ENCODE results near the gene LRRC70.
"Not testable (repeated sequence)": the region's sequence is repeated elsewhere in the genome, so short reads cannot be mapped to it uniquely, and the experiment has no call there.

The LRRC70 gene

GRCh38 chr5:62621280-62621679 lies 42.7 kb downstream of the LRRC70 start:
- DNase-seq (ENCODE audit: extremely low read depth, low read depth): no peak
- TF ChIP-seq CTCF (IDR thresholded peaks at IDR 0.05; ENCODE audit: low read depth, low read length): no peak

- no peak for DNase-seq (ENCODE audit: extremely low read depth, low read depth)
- no peak for TF ChIP-seq CTCF (IDR thresholded peaks at IDR 0.05; ENCODE audit: low read depth, low read length)
Observed at GRCh38 chr5:62623271-62623670, 44.7 kb downstream of the LRRC70 start.

GRCh38 chr5:62624436-62624835 lies 45.8 kb downstream of the LRRC70 start:
- not testable (repeated sequence) for DNase-seq (ENCODE audit: extremely low read depth, low read depth)

GRCh38 chr5:62626534-62626933 lies 47.9 kb downstream of the LRRC70 start:
- TF ChIP-seq CTCF (IDR thresholded peaks at IDR 0.05; ENCODE audit: low read depth, low read length): no peak
- DNase-seq (ENCODE audit: extremely low read depth, low read depth): no peak

- TF ChIP-seq CTCF (IDR thresholded peaks at IDR 0.05; ENCODE audit: low read depth, low read length): no peak
Observed at GRCh38 chr5:62627121-62627520, 48.5 kb downstream of the LRRC70 start.

GRCh38 chr5:62627901-62628300 lies 49.3 kb downstream of the LRRC70 start:
- no peak for TF ChIP-seq CTCF (IDR thresholded peaks at IDR 0.05; ENCODE audit: low read depth, low read length)
- DNase-seq (ENCODE audit: extremely low read depth, low read depth): no peak

More at GRCh38 chr5:62627121-62627520, 48.5 kb downstream of the LRRC70 start:
- DNase-seq (ENCODE audit: extremely low read depth, low read depth): no peak

Measured in AG09319 (cell line).